Esophagus muscularis mucosa (tissue), 4 donors: ENCODE results near the gene NRSN2. TPM values are rescaled to one million over a fixed set of nuclear protein-coding genes. Genes with fewer than 3 reads are reported as not detected.

Experiments
- DNase-seq: peaks from one replicate; pipeline ENCODE4 v3.0.0-alpha.2; 2017; ENCODE audit errors: extremely low spot score
- H3K27ac ChIP-seq, 4 donors: fragments of 200-600 bp; sonication (generic); replicated peaks in 1 of 4; 1 replicate in 3 of 4; 2 replicates in 1 of 4; pipeline ENCODE4 v1.5.1; 2016 to 2019; ENCODE audit warnings: mild to moderate bottlenecking in 1 of 4
- H3K27me3 ChIP-seq, 4 donors: fragments of 200-600 bp; sonication (generic); one replicate each; pipeline versions ENCODE4 v1.5.1 to v1.6.0; 2016 to 2019
- H3K36me3 ChIP-seq, 4 donors: fragments of 200-600 bp; sonication (generic); one replicate each; pipeline ENCODE4 v1.5.1; 2016 to 2019
- H3K4me1 ChIP-seq, 4 donors: fragments of 200-600 bp; sonication (generic); one replicate each; pipeline ENCODE4 v1.5.1; 2016 to 2019
- H3K4me3 ChIP-seq, 4 donors: fragments of 200-600 bp; sonication (generic); 1 replicate in 2 of 4; 2 replicates in 2 of 4; pipeline ENCODE4 v1.5.1; 2016 to 2019; ENCODE audit warnings: mild to moderate bottlenecking in 4 of 4, moderate library complexity in 1 of 4
- H3K9me3 ChIP-seq, 4 donors: fragments of 200-600 bp; sonication (generic); 1 replicate in 3 of 4; 2 replicates in 1 of 4; pipeline ENCODE4 v1.5.1; 2016 to 2019
- CTCF ChIP-seq, 3 experiments: fragments of 200-600 bp in 2 of 3; fragments of 450-650 bp in 1 of 3; sonication (generic) in 2 of 3; IDR thresholded peaks; one replicate each; pipeline ENCODE4 v1.5.1; 2017 to 2019; ENCODE audit warnings: antibody characterized with exemption in 3 of 3, mild to moderate bottlenecking in 2 of 3, moderate library complexity in 1 of 3
- EP300 ChIP-seq: sonication (generic); formaldehyde crosslinking; IDR thresholded peaks from one replicate; pipeline ENCODE4 v1.6.1; 2017; ENCODE audit warnings: antibody characterized with exemption
- POLR2A ChIP-seq: fragments of 450-650 bp; IDR thresholded peaks from one replicate; pipeline ENCODE4 v1.6.1; 2017; ENCODE audit warnings: antibody characterized with exemption, moderate library complexity, mild to moderate bottlenecking, low read depth
- POLR2AphosphoS5 ChIP-seq, 2 donors: sonication (generic); formaldehyde crosslinking; IDR thresholded peaks; one replicate each; pipeline ENCODE4 v1.6.1; 2017; ENCODE audit warnings: antibody characterized with exemption in 2 of 2
- WGBS: methylation state at CpG from one replicate; pipeline ENCODE4 v1.1.5; 2018; 5-methylcytosine and 5-hydroxymethylcytosine counted together
- intact Hi-C: fragments of 100-400 bp; cut with DNase I; formaldehyde crosslinking; loops from one replicate; pipeline ENCODE4 v1.15.1; 2023
- total RNA-seq, 4 donors: library from RNA; depleted of rRNA; stranded (reverse); fragments of >200 nt; gene quantifications; one replicate each; pipeline versions ENCODE4 v1.1.0 to v1.2.1, GENCODE V29; 2016

The NRSN2 gene
- total RNA-seq, 4 donors from 2014 or later: 20.8 to 72.8 (median 48.9) TPM

- WGBS: 98% methylated on average over 6 of the region's 9 CpGs
These were observed 52.3 kb downstream of the NRSN2 start for GRCh38 chr20:399182-399707.

GRCh38 chr20:400128-400453 is 53.2 kb downstream of the NRSN2 start:
- Histone ChIP-seq H3K4me3 (no peak overlapping the region), H3K27ac (no peak overlapping the region), H3K27me3 (no peaks in the 10 kb centered on the region), H3K4me1 (no peaks in the 10 kb centered on the region), H3K9me3 (no peaks in the 10 kb centered on the region), H3K36me3 (peaks cover 0 to 22% (median 19%) of the 10 kb centered on the region in 4 donors)
- TF ChIP-seq CTCF (IDR thresholded peaks at IDR 0.05) (no peak), POLR2AphosphoS5 (IDR thresholded peaks at IDR 0.05) (no peak), EP300 (no peak), POLR2A (no peak)
- DNase-seq: no peak
- intact Hi-C loops: no loop called here
- WGBS: 63% methylated on average over 2 of the region's 2 CpGs

More at GRCh38 chr20:399182-399707, 52.3 kb downstream of the NRSN2 start:
- Histone ChIP-seq H3K9me3 (no peaks in the 10 kb centered on the region), H3K4me1 (no peaks in the 10 kb centered on the region), H3K36me3 (peaks cover 0 to 29% (median 24%) of the 10 kb centered on the region in 4 donors), H3K4me3 (no peak overlapping the region), H3K27ac (no peak overlapping the region), H3K27me3 (no peaks in the 10 kb centered on the region)
- intact Hi-C loops: no loop called here
- DNase-seq: no peak
- TF ChIP-seq POLR2AphosphoS5 (IDR thresholded peaks at IDR 0.05) (no peak), CTCF (IDR thresholded peaks at IDR 0.05) (no peak), POLR2A (no peak), EP300 (no peak)

GRCh38 chr20:400454-401275 is 53.8 kb downstream of the NRSN2 start:
- no peak for DNase-seq
- no peak overlapping the region for H3K27ac ChIP-seq
- H3K9me3 ChIP-seq: no peaks in the 10 kb centered on the region
- H3K4me3 ChIP-seq: no peak overlapping the region
- H3K36me3 ChIP-seq: peaks cover 0 to 19% (median 17%) of the 10 kb centered on the region in 4 donors
- no peaks in the 10 kb centered on the region for H3K27me3 ChIP-seq
- H3K4me1 ChIP-seq: no peaks in the 10 kb centered on the region
- WGBS: 75% methylated on average over 5 of the region's 5 CpGs
- no peak for TF ChIP-seq POLR2AphosphoS5 (IDR thresholded peaks at IDR 0.05)
- TF ChIP-seq CTCF (IDR thresholded peaks at IDR 0.05): no peak
- no peak for TF ChIP-seq POLR2A
- no peak for TF ChIP-seq EP300
- intact Hi-C loops: no loop called here

GRCh38 chr20:401682-402495 is 55.0 kb downstream of the NRSN2 start:
- Histone ChIP-seq H3K27me3 (no peaks in the 10 kb centered on the region), H3K4me3 (no peak overlapping the region), H3K4me1 (peaks cover 0 to 2% (median 1%) of the 10 kb centered on the region in 4 donors), H3K36me3 (peaks cover 0 to 10% (median 6%) of the 10 kb centered on the region in 4 donors), H3K9me3 (no peaks in the 10 kb centered on the region), H3K27ac (no peak overlapping the region)
- TF ChIP-seq CTCF (IDR thresholded peaks at IDR 0.05): no peak
- no peak for TF ChIP-seq POLR2AphosphoS5 (IDR thresholded peaks at IDR 0.05)
- no peak for TF ChIP-seq POLR2A
- no peak for TF ChIP-seq EP300
- 86% methylated on average over 9 of the region's 9 CpGs for WGBS
- DNase-seq: no peak
- intact Hi-C loops: no loop called here
